NCI-H2171 (cell line): Measurements from ENCODE around the gene ZBTB7C.

Source experiments
- DNase-seq: peaks from one replicate; lab custom pipeline; 2025; lab: John Stamatoyannopoulos, UW

The ZBTB7C gene

DNA sequence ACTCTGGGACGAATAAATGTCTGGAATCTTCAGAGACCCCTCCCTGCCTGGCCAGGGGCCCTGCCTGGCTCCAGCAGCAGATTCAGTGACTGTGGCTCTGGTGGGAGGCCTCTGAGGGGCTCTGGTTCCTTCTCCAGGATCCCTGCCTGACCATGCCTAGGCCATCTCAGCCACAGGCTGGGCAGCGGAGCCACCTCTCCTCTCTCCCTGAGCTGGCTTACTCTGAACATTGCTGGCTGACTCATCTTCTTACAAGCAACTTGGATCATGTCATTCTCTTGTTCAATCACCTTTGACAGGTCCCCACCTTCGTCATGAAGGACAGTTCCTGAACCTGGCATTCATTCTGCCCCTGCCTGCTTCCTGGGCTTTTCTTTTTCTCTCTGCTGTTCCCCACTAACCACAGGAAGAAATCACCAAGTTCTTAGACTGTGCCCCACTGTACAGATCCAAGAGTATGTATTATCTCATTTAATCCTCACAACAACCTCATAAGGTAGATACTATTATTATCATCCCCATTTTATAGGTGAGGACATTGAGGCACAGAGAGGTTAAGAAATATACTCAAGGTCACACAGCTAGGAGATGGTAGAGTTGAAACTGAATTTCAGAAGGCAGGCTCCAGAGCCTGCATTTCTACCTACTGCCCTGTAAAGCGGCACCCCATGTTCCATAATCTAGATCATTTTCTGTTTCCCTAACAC lies 323.2 kb downstream of the ZBTB7C start:
- no peak for DNase-seq

- no peak for DNase-seq
Observed at GRCh38 chr18:48084858-48085257, 324.3 kb downstream of the ZBTB7C start.

DNA sequence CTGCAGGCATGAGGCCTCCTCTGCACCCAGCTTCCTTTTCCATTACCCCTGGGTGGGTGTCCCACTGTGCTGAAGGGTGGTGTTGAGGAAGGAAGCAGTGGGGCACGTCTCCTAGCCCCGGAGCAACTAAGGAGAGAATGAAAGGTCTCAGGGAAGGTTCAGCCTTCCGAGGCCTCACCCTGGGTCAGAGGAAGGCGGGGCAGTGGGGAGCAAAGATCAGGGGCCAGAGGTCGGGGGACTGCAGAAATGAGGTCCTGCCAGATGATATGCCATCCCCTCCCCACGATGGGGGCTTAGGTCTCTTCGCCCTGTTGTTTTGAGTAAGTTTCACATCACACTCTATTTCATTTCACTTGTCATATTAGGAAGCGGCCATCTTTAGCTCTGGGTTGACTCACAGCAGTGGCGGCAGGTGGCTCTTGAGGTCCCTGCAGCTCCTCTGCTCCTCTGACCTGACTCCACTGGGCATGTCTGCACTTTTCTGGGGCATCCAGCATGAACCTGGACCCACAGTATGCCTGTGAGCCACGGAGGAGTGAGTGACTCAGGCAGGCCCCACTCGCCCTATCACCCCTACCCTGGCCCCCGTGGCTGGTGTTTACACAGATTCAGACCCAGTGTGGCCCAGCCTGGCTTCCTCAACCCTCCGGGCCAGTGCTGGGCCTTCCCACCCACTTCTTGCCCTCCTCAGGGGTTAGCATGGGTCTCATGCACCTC lies 325.0 kb downstream of the ZBTB7C start:
- DNase-seq, result no peak

DNA sequence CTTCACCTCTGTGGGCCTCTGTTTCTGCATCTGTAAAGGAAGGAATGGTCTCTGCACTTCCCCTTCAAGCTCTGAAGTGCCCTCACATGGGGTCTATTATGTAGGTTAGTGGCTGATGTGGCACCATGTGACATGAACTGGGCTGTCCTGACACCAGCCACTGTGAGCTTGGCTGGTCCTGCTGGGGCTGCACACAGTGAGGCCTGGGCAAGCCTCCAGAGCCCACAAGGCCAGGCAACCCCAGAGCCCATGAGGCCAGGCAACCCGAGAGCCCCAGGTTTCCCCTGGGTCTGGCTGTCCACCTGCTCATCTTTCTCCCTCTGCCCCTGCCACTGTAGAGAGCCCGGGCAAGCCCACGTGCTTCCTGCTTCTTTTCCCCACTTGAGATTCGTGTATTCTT lies 328.6 kb downstream of the ZBTB7C start:
- DNase-seq, result no peak

DNA sequence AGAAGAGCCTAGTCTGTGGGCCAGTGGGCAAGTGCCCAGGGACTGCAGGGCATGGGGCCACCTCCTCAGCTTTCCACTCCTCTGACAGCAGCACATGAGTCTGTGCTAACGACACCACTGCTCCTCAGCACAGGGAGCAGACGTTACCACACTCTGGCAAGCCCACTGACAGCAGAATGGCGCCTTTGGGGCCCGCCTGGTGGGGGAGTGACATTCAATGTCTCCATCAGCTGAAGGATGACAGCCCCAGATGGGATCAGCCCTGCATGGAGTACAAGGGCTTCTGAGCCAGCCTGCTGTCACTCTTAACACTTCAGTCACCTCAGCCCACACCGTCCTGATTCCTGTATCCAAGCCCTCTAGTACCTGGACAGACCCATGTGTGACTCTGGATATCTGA lies 329.3 kb downstream of the ZBTB7C start:
- DNase-seq, result no peak

- DNase-seq, result no peak
Observed at GRCh38 chr18:48078448-48078847, 330.7 kb downstream of the ZBTB7C start.

DNA sequence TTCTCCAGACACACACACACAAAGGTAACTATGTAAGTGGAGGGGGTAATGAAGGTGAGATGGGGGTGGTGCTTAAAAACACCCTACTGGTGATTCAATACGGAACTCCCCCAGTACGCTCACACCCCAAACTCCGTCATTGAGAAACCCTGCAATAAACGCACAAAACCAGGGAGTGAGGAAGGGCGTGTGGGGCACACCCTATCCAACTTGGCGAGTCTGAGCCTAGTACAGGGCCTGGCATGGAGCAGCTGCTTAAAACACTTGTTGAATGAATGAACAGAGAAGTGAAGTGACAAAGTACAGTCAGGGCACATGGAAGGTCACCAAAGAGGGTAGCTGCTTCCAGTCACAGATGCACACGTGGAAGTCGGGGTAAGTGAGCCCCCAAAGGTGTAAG lies 331.9 kb downstream of the ZBTB7C start:
- DNase-seq, result no peak

DNA sequence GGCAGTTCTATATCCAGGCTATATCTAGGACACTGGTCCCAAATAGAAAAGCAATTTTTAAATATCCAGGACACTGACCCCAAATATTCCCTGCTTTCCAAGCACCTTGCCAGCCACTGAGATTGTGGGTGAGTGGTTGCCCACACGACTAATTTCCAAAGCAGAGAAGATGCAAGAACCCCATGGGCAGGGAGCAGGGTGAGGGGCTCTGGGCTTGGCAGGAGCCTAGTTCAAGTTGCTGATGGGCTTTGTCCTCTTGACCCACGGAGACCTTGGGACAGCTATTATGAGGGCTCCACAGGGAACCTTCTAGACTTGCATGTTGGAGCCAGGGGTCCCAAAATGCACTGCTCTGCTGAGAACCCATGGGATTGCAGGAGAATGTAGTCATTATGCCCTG lies 332.7 kb downstream of the ZBTB7C start:
- no peak for DNase-seq

GRCh38 chr18:48075707-48076093 lies 333.5 kb downstream of the ZBTB7C start:
- no peak for DNase-seq

DNA sequence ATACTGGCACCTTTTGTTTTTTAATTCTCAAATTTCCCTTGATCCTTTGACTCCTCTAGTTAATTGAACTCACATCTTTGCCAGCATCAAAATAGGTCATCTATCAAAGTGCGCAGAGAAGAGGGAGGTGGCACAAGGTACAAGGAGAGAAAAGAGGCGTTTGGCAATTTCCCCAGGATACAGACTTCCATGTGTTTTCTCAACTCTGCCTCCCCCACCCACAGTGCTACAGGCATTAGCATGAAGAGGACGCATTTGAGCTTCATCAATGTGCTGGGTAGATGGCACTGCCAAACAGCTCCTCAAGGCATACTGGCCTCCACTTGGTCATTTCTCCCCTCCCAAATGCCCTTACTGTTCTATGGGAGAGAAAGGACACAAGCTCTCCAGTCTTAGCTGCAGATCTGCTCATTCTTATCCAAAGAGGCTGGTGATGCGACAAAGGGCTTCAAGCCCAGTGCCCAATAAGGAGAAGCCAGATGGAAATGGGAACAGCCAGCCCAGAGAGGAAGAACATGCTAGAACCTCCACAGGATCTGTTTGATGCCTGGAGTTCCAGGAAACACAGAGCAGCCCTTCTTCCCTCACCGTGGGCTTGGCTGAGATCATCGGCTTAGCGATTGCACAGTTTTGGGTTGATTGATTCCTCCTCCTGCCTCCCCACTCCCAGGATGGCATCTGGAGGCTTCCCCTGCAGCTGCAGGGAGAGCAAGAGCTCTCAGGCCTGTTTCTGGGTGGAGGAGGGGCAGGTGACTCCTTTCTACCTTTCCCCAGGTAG lies 334.1 kb downstream of the ZBTB7C start:
- DNase-seq, result no peak

- DNase-seq, result no peak
Observed at GRCh38 chr18:48073211-48073930, 335.8 kb downstream of the ZBTB7C start.

DNA sequence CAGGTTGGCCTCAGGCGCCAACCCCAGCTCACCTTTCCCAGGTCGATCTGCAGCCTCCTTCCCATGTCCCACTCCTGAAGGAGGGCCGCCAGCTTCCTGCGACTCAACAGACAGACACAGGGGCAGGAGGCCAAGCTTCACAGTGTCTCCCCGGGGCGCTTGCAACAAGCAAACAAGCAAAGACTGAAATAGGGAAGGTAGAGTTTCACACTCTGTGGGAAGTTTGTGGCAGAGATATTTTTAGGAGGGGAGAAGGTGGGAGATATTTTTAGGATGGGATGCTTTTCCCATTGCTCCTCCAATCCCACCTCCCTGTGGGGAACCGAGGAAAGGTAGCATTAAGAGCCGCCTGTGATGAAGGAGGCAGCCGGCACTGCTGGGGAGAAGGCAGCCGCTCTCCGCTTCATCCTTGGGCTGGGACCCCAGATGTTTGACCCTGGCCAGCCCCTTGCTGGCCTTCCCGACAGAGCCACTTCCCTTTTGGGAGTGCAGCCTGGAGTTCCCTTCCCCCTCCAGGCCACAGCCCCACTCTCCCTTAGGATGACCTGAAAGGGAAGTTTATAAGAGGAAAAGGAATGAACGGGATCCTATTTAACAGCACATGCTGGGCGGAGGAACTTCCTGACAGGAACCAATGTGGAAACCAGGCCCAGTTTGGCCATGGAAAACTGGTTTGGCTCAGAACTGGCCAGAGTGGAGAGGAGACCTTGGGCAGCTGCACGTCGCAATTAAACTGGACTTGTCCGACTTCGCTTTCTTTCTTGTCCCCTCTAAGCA lies 336.6 kb downstream of the ZBTB7C start:
- DNase-seq, result no peak

GRCh38 chr18:48068916-48069445 lies 340.2 kb downstream of the ZBTB7C start:
- DNase-seq, result no peak

DNA sequence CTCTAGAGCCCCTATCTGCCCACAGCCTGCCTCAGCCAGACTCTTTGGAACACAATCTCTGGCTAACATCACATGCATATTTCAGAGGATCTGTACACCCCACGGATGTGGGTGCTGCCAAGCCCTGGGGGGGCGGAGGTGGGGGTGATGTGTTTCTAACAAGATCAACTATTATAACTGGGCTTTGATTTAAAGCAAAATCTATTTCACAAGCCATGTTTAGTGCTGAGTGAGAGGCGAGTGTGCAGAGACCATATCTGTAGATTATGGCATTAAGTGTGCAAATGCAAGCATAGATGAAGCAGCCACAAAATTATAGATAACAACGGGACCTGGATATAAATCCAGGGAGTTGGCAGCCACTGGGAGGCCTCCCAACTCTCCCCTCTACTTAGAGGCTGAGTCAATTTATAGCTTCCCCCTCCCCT lies 342.9 kb downstream of the ZBTB7C start:
- DNase-seq, result no peak

DNA sequence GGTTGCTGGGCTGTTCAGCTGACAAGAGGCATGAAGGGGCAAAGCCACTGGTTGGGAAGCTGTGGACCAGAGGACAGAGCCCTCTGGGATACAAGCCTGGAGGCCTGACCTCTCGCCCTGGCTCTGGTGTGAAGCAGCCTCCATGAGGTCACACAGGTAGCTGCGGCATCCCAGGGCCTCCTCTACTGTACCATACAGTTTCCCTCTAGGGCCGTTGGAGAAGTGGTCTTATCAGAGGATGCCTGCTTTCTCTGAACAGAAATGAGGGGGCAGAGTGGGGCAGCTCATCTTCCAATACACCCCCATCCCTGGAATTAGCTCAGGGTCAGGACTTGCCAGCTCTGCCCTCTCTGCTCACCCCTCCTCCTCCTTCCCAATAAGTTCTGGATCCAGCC lies 343.6 kb downstream of the ZBTB7C start:
- DNase-seq, result no peak

- no peak for DNase-seq
Observed at GRCh38 chr18:48064978-48065600, 344.1 kb downstream of the ZBTB7C start.

GRCh38 chr18:48061781-48062570 lies 347.2 kb downstream of the ZBTB7C start:
- DNase-seq, result no peak

DNA sequence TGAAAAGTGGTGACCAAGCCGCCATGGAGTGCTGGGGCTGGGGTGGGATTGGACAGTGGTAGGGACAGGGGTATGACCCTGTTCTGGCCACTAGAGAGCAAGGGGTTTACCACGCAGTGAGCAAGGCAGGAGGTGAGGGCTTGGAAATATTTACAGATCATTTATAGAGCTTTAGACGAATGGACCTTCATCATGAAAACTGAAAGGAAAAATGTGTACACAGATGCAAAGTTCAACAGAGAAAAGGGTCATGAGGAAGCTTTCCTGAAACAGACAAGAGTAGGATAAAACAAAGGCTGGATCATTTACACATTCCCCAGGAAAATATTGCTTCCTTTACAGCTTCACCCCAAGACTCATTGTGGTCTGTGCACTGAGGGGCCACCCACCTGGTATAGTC lies 348.2 kb downstream of the ZBTB7C start:
- DNase-seq, result no peak

GRCh38 chr18:48060346-48060745 lies 348.8 kb downstream of the ZBTB7C start:
- no peak for DNase-seq

DNA sequence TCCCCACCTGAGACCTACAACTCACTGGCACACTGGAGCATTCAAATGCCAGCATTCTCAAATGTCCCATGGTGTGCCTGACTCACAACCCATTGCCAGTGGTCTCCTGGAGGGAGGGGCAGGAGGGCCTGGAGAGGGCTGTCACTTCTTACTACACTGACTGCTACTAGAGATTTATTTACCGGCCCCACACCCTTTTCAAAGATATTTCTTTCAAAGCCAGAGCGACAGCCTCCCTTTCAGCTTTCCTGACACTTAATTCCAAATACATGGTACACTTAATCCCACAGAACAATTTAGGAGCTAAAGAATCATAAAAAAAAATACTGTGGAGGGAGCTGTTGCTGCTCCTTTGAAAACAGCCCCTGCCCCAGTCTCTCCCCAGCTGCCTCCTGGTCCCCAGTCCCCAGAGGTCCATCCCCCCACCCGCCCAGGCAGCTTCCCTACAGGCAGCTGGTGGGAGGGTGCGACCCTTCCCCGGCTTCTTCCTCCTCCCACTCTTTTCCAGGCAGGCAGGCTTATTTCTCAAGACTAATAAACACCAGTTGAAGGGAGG lies 349.6 kb downstream of the ZBTB7C start:
- DNase-seq, result no peak
